MM.1S (cell line): ENCODE results near the gene SNX20.

Source experiments
- EZH2 ChIP-seq: fragments of 300-600 bp; sonication (generic); optimal IDR thresholded peaks from 2 replicates; pipeline ENCODE3; 2017; ENCODE audit warnings: low read depth, mild to moderate bottlenecking, antibody characterized with exemption, low read length, mixed read lengths
- EZH2phosphoT487 ChIP-seq: fragments of 300-600 bp; sonication (generic); IDR thresholded peaks from 2 replicates; pipeline ENCODE4 v1.6.1; 2018; ENCODE audit warnings: antibody characterized with exemption, low read length
- TF ChIP-seq, protein P1 (sequence below): fragments of 300-600 bp; sonication (generic); IDR thresholded peaks from 2 replicates; pipeline ENCODE4 v1.5.1; 2016; ENCODE audit warnings: antibody characterized with exemption, low read length, mixed read lengths

DNA sequence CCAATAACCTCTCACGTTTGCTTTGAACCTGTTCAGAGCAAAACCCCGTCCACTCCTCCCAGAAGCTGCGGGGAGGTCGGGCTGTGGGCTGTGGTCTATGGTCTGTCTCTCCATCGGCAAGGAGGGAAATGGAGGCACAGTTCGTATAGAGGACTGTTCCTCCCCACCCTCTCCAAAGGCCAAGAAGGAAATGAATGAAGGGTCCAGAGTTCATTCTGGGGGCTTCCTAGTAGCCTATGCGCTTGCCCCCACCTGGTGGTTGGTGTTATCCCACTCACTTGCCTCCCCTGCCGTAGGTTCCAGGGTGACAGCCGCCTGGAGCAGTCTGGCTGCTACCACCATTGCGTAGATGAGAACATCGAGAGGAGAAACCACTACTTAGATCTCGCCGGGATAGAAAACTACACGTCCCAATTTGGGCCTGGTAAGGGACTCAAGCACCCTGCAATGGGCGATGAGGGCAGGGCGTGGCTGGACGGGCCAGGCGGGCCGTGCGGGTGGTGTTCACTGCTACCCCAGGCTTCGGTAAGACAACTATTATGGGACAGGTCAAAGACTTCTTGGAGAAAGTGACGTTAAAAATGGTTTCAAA lies 49.0 kb downstream of the SNX20 start:
- TF ChIP-seq, protein P1, sequence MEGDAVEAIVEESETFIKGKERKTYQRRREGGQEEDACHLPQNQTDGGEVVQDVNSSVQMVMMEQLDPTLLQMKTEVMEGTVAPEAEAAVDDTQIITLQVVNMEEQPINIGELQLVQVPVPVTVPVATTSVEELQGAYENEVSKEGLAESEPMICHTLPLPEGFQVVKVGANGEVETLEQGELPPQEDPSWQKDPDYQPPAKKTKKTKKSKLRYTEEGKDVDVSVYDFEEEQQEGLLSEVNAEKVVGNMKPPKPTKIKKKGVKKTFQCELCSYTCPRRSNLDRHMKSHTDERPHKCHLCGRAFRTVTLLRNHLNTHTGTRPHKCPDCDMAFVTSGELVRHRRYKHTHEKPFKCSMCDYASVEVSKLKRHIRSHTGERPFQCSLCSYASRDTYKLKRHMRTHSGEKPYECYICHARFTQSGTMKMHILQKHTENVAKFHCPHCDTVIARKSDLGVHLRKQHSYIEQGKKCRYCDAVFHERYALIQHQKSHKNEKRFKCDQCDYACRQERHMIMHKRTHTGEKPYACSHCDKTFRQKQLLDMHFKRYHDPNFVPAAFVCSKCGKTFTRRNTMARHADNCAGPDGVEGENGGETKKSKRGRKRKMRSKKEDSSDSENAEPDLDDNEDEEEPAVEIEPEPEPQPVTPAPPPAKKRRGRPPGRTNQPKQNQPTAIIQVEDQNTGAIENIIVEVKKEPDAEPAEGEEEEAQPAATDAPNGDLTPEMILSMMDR: no peak
- no peak for TF ChIP-seq EZH2phosphoT487
- no peak for TF ChIP-seq EZH2
